BJ (cell line): ENCODE measurements around the gene ATXN7L2. TPM values are rescaled to one million over a fixed set of nuclear protein-coding genes. Genes with fewer than 3 reads are reported as not detected.
"Not testable (repeated sequence)": the region's sequence is repeated elsewhere in the genome, so short reads cannot be mapped to it uniquely, and the experiment has no call there.

Experiments used
- CTCF ChIA-PET: fragments of 350-600 bp; formaldehyde crosslinking; extraction: SDS; loops from one replicate; lab custom pipeline; 2021; ENCODE audit warnings: antibody characterized with exemption, inconsistent platforms; lab: Yijun Ruan, JAX
- POLR2A ChIA-PET: fragments of 300-600 bp; sonication (Branson Sonifier 250); formaldehyde crosslinking; extraction: SDS; loops from one replicate; lab custom pipeline; 2021; ENCODE audit warnings: antibody characterized with exemption; lab: Charles Lee
- DNase-seq: peaks from one replicate; pipeline ENCODE4 v3.0.0-alpha.2; 2011; ENCODE audit warnings: low read depth
- H3K27me3 ChIP-seq: 2 replicates; pipeline ENCODE4 v1.6.0; 2011; ENCODE audit warnings: low read length; ENCODE audit not compliant: control insufficient read depth, insufficient read depth
- H3K36me3 ChIP-seq: 2 replicates; pipeline ENCODE4 v1.5.1; 2011; ENCODE audit warnings: low read length; ENCODE audit not compliant: control insufficient read depth, insufficient read depth
- H3K4me3 ChIP-seq: 2 replicates; pipeline ENCODE4 v1.5.1; 2011; ENCODE audit warnings: low read depth, mild to moderate bottlenecking, control low read depth, low read length
- polyA plus RNA-seq: library from polyadenylated mRNA; depleted of rRNA; stranded (reverse); fragments of >200 nt; gene quantifications from 2 replicates; pipeline ENCODE4 v1.2.3, GENCODE V29; 2011
- TF ChIP-seq, protein P1 (sequence below): IDR thresholded peaks from 2 replicates; pipeline ENCODE4 v1.5.1; 2011; ENCODE audit warnings: low read depth, mild to moderate bottlenecking, control low read depth, inconsistent platforms, low read length, moderate library complexity; ENCODE audit not compliant: insufficient read depth

ATXN7L2 gene
- polyA plus RNA-seq, 1 experiment, result 8.7 TPM

DNA sequence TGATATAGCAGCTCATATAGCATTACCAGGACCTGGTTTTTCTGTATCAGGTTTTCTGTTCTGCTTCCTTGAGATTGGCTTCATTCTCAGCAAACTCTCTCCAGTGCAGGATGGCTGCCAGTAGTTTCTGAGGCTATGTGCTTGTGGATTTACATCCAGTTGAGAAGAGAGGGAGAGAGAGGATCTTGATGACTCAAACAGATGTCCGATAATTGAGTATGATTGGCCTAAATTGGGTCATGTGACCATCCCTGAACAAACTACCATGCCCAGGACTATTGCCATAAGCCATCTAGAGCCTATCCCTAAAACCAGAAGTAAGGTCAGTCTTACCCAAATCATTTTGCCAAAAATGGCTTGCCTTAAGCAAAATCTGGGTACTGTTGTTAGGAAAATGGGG is 39.4 kb upstream of the ATXN7L2 start:
- DNase-seq, result no peak
- no peak overlapping the region for H3K4me3 ChIP-seq
- TF ChIP-seq, protein P1, sequence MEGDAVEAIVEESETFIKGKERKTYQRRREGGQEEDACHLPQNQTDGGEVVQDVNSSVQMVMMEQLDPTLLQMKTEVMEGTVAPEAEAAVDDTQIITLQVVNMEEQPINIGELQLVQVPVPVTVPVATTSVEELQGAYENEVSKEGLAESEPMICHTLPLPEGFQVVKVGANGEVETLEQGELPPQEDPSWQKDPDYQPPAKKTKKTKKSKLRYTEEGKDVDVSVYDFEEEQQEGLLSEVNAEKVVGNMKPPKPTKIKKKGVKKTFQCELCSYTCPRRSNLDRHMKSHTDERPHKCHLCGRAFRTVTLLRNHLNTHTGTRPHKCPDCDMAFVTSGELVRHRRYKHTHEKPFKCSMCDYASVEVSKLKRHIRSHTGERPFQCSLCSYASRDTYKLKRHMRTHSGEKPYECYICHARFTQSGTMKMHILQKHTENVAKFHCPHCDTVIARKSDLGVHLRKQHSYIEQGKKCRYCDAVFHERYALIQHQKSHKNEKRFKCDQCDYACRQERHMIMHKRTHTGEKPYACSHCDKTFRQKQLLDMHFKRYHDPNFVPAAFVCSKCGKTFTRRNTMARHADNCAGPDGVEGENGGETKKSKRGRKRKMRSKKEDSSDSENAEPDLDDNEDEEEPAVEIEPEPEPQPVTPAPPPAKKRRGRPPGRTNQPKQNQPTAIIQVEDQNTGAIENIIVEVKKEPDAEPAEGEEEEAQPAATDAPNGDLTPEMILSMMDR, result no peak
- no peaks in the 10 kb centered on the region for H3K27me3 ChIP-seq
- no peaks in the 10 kb centered on the region for H3K36me3 ChIP-seq
- ChIA-PET POLR2A (no interaction called here), CTCF (interaction anchor here (1.2 kb wide), 2 partner anchors 9 to 14 kb away, joined by 3 to 4 read pairs; no protein-coding TSS in a partner anchor)

DNA sequence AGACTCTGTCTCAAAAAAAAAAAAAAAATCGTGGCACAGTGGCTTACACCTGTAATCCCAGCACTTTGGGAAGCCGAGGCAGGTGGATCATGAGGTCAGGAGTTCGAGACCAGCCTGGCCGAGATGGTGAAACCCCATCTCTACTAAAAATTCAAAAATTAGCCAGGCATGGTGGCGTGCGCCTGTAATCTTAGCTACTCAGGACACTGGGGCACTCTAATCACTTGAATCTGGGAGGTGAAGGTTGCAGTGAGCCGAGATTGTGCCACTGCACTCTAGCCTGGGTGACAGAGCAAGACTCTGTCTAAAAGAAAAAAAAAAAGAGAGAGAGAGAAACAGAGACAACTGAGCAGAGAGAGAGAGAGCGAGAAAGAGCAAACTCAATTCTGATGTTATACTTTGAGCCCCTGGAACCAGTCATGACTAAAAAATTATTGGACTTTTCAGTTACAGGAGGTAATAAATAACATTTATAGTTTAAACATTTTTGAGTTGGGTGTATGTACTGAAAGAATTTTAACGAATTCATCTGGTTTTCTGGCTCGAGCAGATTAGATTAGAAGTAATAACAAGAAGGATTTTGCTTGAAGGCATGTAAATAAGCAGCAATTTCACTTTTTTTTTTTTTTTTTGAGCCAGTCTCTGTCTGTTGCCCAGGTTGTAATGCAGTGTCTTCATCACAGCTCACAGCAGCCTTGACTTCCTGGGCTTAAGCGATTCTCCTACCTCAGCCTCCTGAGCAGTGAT is 37.6 kb upstream of the ATXN7L2 start:
- CTCF ChIA-PET, result not testable (repeated sequence)
- POLR2A ChIA-PET, result interaction anchor here (0.7 to 1.0 kb wide), 2 partner anchors 21 to 170 kb away, joined by 5 to 8 read pairs; no protein-coding TSS in a partner anchor
- peak; percentile 96 for DNase-seq

DNA sequence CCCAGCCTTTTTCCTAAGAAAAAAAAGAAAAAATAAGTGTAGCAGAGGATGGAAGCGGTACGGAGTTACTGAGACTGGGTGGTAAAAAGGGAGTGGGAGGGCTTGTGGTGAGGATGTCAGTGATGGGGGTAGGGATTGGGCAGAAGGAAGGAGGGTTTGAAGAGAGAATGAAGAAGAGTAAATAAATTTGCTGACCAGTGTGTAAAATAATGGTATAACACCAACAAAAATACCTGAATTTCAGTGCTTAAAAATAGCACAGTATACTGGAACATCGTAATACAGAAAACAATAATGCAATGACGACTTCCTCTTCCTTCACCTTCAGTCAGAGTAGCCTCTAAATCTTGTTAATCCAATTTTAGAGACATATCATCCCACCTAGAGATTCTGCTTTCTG is 36.2 kb upstream of the ATXN7L2 start:
- H3K4me3 ChIP-seq, result no peak overlapping the region
- no peaks in the 10 kb centered on the region for H3K36me3 ChIP-seq
- no peaks in the 10 kb centered on the region for H3K27me3 ChIP-seq
- TF ChIP-seq, protein P1, result no peak
- POLR2A ChIA-PET, result no interaction called here
- CTCF ChIA-PET, result interaction anchor here (1.1 kb wide), 1 partner anchor 86 kb away, joined by 3 read pairs; no protein-coding TSS in a partner anchor
- DNase-seq, result no peak

More for the DNA sequence above, 37.6 kb upstream of the ATXN7L2 start:
- not testable (repeated sequence) for H3K27me3 ChIP-seq, H3K4me3 ChIP-seq, H3K36me3 ChIP-seq

DNA sequence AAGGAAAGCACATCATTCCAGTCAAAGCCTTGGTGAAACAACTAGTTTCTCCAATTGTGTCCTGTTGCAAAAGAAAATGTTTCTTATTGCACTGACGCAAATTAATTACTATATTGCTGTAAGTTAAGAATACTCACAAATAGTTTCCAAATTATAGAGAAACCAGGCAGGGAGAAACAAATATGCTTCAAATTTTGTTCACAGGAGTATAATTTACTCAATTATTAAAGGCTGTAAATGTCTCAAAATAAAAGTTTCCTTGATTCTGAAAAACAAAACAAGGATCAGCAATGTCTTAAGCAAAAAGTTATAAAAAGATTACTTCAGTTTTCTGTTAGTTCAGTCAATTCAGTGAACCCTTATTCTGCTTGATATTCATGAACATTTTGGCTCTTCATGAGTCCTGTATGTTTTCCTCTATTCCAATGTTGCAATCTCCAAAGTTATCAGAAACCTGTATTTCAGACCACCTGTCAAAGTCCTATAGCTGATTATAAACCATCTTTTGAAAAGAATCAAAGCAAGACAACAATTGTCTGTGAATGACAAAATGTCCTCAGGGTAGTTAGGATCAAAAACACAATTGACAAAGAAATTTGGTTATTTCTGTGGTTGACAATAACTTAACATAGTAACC is 29.1 kb upstream of the ATXN7L2 start:
- H3K36me3 ChIP-seq, result no peaks in the 10 kb centered on the region
- ChIA-PET CTCF (no interaction called here), POLR2A (no interaction called here)
- TF ChIP-seq, protein P1, result no peak
- DNase-seq, result no peak
- no peaks in the 10 kb centered on the region for H3K27me3 ChIP-seq
- H3K4me3 ChIP-seq, result no peak overlapping the region

DNA sequence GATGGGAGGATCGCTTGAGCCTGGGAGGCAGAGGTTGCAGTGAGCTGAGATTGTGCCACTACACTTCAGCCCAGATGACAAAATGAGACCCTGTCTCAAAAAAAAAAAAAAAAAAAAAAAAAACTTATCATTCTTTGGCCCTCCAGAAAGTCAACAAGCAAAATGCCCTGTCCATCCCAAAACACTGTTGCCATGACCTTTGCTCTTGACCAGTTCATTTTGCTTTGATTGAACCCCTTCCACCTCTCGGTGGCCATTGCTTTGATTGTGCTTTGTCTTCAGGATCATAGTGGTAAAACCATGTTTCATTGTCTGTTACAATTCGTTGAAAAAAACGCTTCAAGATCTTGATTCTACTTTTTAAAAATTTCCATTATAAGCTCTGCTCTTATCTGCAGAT is 25.9 kb upstream of the ATXN7L2 start:
- Histone ChIP-seq H3K4me3 (no peak overlapping the region), H3K27me3 (no peaks in the 10 kb centered on the region), H3K36me3 (no peaks in the 10 kb centered on the region)
- TF ChIP-seq, protein P1, result no peak
- no peak for DNase-seq
- POLR2A ChIA-PET, result interaction anchor here (0.6 kb wide), 1 partner anchor 52 kb away, joined by 6 read pairs; the partner anchor contains the start of gene AMIGO1
- CTCF ChIA-PET, result interaction anchor here (0.8 to 1.0 kb wide), 2 partner anchors 22 to 29 kb away, joined by 3 read pairs; no protein-coding TSS in a partner anchor
